Stimulated activated CD8-positive, alpha-beta memory T cell treated with anti-CD3 and anti-CD28 coated beads, Interleukin-15, amount 100 ng/mL, for 48 hours (primary cell): ENCODE data around the gene RASGRP1.
A peak's percentile ranks its signal among the peaks of the same experiment; 100 is the strongest.

ENCODE experiments used
- DNase-seq, 2 donors: peaks; one replicate each; pipeline ENCODE4 v3.0.0-alpha.2; 2020; ENCODE audit warnings: low read depth in 2 of 2

The RASGRP1 gene

GRCh38 chr15:38460543-38460942, 104.1 kb downstream of the RASGRP1 start:
- no peak for DNase-seq

- no peak for DNase-seq
These were observed 105.1 kb downstream of the RASGRP1 start for GRCh38 chr15:38459480-38459879.

DNA sequence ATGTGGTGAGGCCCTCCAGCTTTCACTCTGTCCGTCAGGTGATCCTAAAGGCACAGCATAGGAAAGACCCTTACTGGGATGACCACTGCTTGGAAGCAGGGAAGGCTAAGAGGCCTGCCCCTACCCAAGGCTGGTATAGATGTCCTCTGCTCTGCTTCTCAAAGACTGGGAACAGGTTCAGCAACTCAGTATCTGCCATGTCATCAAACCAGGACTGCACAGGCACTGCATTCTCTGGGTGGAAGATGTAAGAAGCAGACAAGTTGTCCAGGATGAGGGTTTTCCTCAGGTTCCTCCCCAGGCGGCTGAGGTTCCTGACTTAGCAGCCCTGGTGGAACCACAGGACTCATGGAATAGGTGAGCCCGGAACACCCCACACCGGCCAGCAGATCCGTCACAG, 106.0 kb downstream of the RASGRP1 start:
- DNase-seq, result no peak

DNA sequence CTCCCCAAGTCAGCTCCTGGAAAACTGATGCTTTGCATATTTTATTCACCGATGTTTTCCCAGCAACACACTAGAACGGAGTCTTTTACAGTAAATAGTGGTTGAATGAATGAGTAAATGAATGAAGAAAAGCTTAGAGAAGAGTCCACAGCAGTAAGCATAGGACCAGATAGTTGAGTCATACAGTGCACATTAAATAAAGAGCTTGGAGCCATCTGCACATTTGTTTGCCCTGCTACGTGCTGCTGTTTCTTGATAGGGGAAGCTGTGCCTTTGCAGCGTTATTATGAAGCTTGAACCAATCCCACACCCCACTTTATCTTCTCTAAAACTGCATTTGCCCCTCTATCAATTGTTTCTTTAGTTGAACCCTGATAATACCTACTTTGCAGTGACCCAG, 109.5 kb downstream of the RASGRP1 start:
- DNase-seq, result no peak

DNA sequence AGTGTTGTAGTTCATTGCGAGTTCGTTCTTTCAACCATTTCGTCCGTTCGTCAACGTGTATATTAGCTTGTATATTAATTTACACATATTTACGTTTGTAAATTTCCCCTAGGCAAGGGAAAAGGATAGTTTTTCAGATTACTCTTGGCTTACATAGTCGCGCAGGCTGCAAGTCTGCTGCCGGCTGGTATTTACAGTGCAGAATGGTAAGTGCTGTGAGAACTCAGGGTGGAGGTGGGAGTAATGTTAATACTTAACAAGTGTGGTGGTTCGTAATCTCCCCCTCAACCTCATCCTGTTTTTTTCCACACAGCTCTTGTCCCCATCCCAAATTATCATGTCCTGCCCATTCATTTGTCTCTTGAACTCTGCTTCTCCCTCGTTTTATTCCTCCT, 109.9 kb downstream of the RASGRP1 start:
- DNase-seq, result no peak

GRCh38 chr15:38453971-38454695, 110.5 kb downstream of the RASGRP1 start, which contains the start of gene FAM98B:
TSS of gene FAM98B (plus strand) at chr15:38454127. CDS start at chr15:38454162, 35 bp downstream.
- peak; percentile 79 for DNase-seq

DNA sequence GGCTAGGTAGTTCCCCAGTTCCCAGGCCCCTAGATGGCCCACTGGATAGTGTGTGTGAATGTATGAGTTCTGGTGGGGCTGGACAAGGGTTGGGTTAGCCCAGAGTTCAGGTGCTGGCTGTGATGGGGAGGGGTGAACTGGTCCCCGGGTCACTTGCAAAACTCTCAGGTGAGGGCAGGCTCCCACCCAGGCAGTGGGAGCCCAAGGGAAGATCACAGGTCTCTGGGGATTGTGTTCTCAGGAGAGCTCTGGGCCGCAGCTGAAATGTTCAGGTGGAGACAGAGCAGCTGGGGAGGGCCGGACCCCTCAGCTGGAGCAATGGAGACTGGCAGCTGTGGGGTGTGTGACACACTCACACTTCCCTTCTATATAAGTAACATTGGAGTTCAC, 123.5 kb downstream of the RASGRP1 start:
- no peak for DNase-seq

GRCh38 chr15:38440353-38441129, 124.1 kb downstream of the RASGRP1 start:
- no peak for DNase-seq
